Psoas muscle (tissue), 8 donors: Measurements from ENCODE around the gene ABHD12. TPM values are rescaled to one million over a fixed set of nuclear protein-coding genes. Genes with fewer than 3 reads are reported as not detected.

ENCODE experiments used
- ATAC-seq, 4 donors: fragments of 200-7000 bp; cut with Tn5 transposase; one replicate each; pipeline ENCODE4 v1.9.1; 2020; ENCODE audit warnings: moderate library complexity in 3 of 4, mild to moderate bottlenecking in 2 of 4
- DNase-seq, 2 donors: peaks; one replicate each; pipeline ENCODE4 v3.0.0-alpha.2; 2020
- H3K27ac ChIP-seq: fragments of 200-600 bp; one replicate; pipeline ENCODE4 v1.8.0; 2022
- H3K27me3 ChIP-seq, 3 donors: fragments of 200-600 bp in 1 of 3; one replicate each; pipeline versions ENCODE4 v1.6.1 to v1.8.0; 2013 to 2022; ENCODE audit warnings: low read length in 2 of 3, mild to moderate bottlenecking in 2 of 3, moderate library complexity in 1 of 3; ENCODE audit not compliant: insufficient read depth in 3 of 3
- H3K36me3 ChIP-seq, 2 donors: fragments of 200-600 bp in 1 of 2; one replicate each; pipeline versions ENCODE4 v1.6.1 to v1.8.0; 2013 to 2022; ENCODE audit warnings: low read depth in 1 of 2, mild to moderate bottlenecking in 1 of 2, moderate library complexity in 1 of 2; ENCODE audit not compliant: insufficient read depth in 1 of 2
- H3K4me1 ChIP-seq: fragments of 200-600 bp; one replicate; pipeline ENCODE4 v1.8.0; 2022
- H3K4me3 ChIP-seq: fragments of 200-600 bp; one replicate; pipeline ENCODE4 v1.8.0; 2022; ENCODE audit warnings: mild to moderate bottlenecking
- H3K9me3 ChIP-seq: fragments of 200-600 bp; one replicate; pipeline ENCODE4 v1.8.0; 2022
- WGBS, 3 donors: extraction: QIAGEN DNeasy Blood & Tissue Kit; methylation state at CpG; one replicate each; pipeline versions ENCODE4 v1.1.6 to v1.1.7; 2013; 5-methylcytosine and 5-hydroxymethylcytosine counted together
- intact Hi-C, 2 donors: fragments of 100-400 bp; cut with DNase I; formaldehyde crosslinking; loops; one replicate each; pipeline versions ENCODE4 v1.11.0 to v1.14.2; 2022
- long read RNA-seq, 2 donors: library from polyadenylated mRNA; unstranded; transcript quantifications; one replicate each; pipeline ENCODE4 v2.0.0, GENCODE V29; 2021
- polyA plus RNA-seq, 3 donors: library from polyadenylated mRNA; stranded (reverse); fragments of 200-250 nt; gene quantifications; one replicate each; pipeline ENCODE4 v1.2.3, GENCODE V29; 2013
- total RNA-seq, 4 donors: library from RNA; stranded (reverse); fragmentation: NEBNext Ultra II Directional in 2 of 4; extraction: Animal tissue kit (Norgen Biotek cat#: 25700) in 2 of 4; gene quantifications; one replicate each; pipeline versions ENCODE4 v1.2.1 to v1.2.4, GENCODE V29; 2021 to 2023
- TF ChIP-seq, protein P1 (sequence below): fragments of 200-600 bp; IDR thresholded peaks from one replicate; pipeline ENCODE4 v1.8.0; 2022; ENCODE audit warnings: antibody characterized with exemption
- donor health status: healthy with polysubstance abuse.
- donor health status: DM: no; HTN: no; CAD: no; lungs with moderate emphysema.
- donor health status: Bipolar disorder and iron deficiency.
- donor health status: healthy.
- donor health status: DM: yes; HTN: yes; CAD: no.
- donor health status: DM: no; HTN: no; CAD: no.
- donor health status: DM: no; HTN: no; CAD: no.
- donor health status: DM: yes; HTN: yes; CAD: no.

Gene ABHD12
- total RNA-seq (10 to 100 TPM in 1 of 4 donors, 1 to 10 TPM in 3; 7.9 to 10.9 (median 8.8) TPM), polyA plus RNA-seq (10 to 100 TPM in 2 of 3 donors, 1 to 10 TPM in 1; 7.9 to 15.5 (median 10.5) TPM)
- long read RNA-seq, donor 1, transcript ABHD12-201 (13 exons, 2,117 nt): major isoform, 9 of 14 reads
- long read RNA-seq, donor 1, partial matches to known transcripts: 0 of 14 reads
- long read RNA-seq, donor 1, other reads (novel, unspliced or antisense): 4 of 14 reads
- long read RNA-seq, donor 2, transcript ABHD12-201 (13 exons, 2,117 nt): major isoform, 25 of 44 reads
- long read RNA-seq, donor 2, partial matches to known transcripts: 2 of 44 reads
- long read RNA-seq, donor 2, other reads (novel, unspliced or antisense): 15 of 44 reads

DNA sequence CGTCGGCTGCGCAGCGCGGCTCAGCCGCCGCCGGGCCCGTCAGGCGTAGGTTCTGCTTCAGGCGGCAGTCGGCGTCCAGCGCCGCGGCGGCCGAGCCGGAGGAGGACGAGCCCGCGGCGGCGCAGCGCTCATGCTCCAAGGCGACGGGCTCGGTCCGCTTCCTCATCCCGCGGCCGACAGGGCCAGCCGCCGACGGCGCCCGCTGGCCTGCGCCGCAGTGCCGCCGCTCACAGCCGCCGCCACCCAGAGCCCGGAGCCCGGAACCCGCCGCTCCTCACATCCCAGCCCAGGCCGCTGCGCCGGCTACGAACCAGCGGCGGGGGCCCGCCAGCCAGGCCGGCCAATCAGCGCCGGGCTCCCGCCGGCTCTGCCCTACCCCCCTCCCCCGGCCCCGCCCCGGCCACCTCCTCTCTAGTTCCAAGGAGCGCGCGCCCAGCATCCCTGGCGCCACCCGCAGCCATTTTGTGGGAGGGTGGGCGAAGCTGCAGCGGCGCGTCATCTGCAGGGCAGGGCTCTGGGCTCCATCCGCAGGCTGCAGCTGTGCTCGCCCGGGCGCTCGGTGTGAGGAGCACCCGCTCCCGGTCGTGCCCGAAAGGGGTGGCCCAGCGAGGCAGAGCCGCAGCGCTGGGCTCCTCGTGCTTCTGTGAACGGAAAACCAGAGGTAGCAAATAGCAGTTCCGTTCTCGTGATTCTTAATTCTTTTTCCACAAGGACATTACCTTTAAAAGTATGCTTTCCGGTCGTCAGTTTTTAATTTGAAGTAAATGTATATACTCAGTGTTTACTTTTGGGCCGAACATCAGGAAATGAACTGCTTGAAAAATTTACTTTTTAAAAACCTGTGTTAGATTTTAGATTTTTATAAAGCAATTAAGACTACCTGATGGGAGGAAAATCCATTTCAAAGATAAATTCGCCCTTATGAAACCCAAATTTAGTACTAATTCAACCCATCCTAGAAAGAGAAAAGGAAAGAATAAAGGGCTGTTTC, at the start of gene ABHD12:
TSS of gene ABHD12 (minus strand) at position 298 of the 991 bp plus-strand sequence. CDS start at position 166, 132 bp downstream.
- intact Hi-C loops: loop anchor here in 1 of 2 donors (10.0 kb wide), 3 partner anchors 76 to 196 kb away; partner anchors contain the start of gene ENTPD6
- ATAC-seq: peak; percentile 99
- Histone ChIP-seq H3K27ac (peak within 1 kb of the TSS; percentile 85), H3K4me3 (peak within 1 kb of the TSS; percentile 78), H3K9me3 (no peaks in the 10 kb centered on the region), H3K36me3 (no peaks in the 10 kb centered on the region), H3K27me3 (no peaks in the 10 kb centered on the region), H3K4me1 (peaks cover 3% of the 10 kb centered on the region)
- TF ChIP-seq, protein P1, sequence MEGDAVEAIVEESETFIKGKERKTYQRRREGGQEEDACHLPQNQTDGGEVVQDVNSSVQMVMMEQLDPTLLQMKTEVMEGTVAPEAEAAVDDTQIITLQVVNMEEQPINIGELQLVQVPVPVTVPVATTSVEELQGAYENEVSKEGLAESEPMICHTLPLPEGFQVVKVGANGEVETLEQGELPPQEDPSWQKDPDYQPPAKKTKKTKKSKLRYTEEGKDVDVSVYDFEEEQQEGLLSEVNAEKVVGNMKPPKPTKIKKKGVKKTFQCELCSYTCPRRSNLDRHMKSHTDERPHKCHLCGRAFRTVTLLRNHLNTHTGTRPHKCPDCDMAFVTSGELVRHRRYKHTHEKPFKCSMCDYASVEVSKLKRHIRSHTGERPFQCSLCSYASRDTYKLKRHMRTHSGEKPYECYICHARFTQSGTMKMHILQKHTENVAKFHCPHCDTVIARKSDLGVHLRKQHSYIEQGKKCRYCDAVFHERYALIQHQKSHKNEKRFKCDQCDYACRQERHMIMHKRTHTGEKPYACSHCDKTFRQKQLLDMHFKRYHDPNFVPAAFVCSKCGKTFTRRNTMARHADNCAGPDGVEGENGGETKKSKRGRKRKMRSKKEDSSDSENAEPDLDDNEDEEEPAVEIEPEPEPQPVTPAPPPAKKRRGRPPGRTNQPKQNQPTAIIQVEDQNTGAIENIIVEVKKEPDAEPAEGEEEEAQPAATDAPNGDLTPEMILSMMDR: no peak
- peak; percentile 97 to 98 for DNase-seq
- WGBS, 3 donors: 1% methylated on average over 37 to 91 of the region's 91 CpGs

DNA sequence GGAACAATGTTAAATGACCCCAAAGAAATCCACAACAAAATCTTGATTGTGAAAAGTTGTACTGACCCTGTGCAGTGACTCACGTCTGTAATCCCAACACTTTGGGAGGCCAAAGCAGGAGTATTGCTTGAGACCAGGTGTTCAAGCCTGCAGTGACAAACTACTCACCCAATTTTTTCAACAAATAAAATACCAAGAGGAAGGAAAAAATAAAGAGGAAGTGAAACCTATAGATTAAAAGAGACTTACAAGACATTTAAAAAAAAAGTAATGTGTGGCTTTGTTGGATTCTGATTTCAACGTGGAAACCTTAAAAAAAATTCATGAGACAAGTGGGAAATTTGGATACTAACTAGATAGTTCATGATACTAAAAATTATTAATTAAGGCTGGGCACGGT, 48.7 kb upstream of the ABHD12 start:
- no peaks in the 10 kb centered on the region for H3K27me3 ChIP-seq
- no peak overlapping the region for H3K4me3 ChIP-seq
- no peaks in the 10 kb centered on the region for H3K9me3 ChIP-seq
- H3K4me1 ChIP-seq: no peaks in the 10 kb centered on the region
- DNase-seq (no peak), ATAC-seq (no peak)
- intact Hi-C loops: no loop called here
- WGBS, 3 donors: 84 to 91% (median 90%) methylated on average over 3 of the region's 3 CpGs
- TF ChIP-seq, protein P1: no peak
- H3K36me3 ChIP-seq: no peaks in the 10 kb centered on the region
- H3K27ac ChIP-seq: no peak overlapping the region

DNA sequence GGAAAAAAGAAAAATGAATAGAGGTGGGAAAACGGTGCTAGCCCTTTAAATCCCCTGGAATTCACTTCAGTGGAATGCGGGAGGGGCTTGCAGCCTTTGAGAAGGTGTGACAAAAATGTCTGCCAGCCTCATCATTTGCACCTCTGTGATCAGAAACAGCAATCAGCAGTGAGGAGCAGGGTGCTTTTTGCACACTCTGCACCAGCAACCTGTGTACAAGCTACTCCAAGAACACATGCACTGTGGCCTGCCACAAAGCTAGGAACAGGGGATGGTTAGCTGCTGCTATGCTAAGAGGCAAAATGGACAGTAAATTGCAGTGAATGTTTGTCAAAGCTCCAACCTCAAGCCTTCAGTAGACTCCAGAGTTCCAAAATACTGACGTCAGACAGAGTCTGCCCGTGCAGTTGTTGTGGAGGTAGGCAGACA, 46.5 kb upstream of the ABHD12 start:
- DNase-seq: no peak
- intact Hi-C loops: no loop called here
- Histone ChIP-seq H3K36me3 (no peaks in the 10 kb centered on the region), H3K4me3 (no peak overlapping the region), H3K9me3 (no peaks in the 10 kb centered on the region), H3K4me1 (no peaks in the 10 kb centered on the region), H3K27ac (no peak overlapping the region), H3K27me3 (no peaks in the 10 kb centered on the region)
- TF ChIP-seq, protein P1: no peak
- 38 to 52% (median 44%) methylated on average over 4 of the region's 4 CpGs for whole genome bisulfite sequencing, 3 donors
- ATAC-seq: no peak

DNA sequence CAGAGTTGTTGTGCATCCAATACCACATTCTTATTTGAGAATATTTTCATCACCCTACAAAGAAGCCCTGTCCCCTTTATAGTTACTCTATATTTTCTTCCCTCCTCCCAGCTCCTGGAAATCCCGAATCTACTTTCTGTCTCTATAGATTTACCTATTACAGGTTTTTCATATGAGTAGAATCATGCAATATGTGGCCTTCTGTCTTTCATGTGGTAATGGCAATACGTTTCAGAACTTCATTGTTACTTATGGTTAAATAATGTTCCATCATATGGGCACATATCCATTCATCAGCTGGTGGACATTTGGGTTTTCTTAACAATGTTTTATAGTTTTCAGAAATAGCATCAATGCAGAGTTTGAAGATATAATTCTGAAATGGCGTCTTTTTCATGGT, 33.9 kb upstream of the ABHD12 start:
- DNase-seq (no peak), ATAC-seq (no peak)
- Histone ChIP-seq H3K36me3 (no peaks in the 10 kb centered on the region), H3K9me3 (no peaks in the 10 kb centered on the region), H3K4me3 (no peak overlapping the region), H3K27ac (no peak overlapping the region), H3K27me3 (no peaks in the 10 kb centered on the region), H3K4me1 (no peaks in the 10 kb centered on the region)
- TF ChIP-seq, protein P1: no peak
- WGBS, 3 donors: 92 to 97% (median 95%) methylated on average over 3 of the region's 3 CpGs
- intact Hi-C loops: no loop called here
